ENCODE measurements around the gene PUM2.
"Not testable (repeated sequence)": the region's sequence is repeated elsewhere in the genome, so short reads cannot be mapped to it uniquely, and the experiment has no call there.

PUM2 gene

DNA sequence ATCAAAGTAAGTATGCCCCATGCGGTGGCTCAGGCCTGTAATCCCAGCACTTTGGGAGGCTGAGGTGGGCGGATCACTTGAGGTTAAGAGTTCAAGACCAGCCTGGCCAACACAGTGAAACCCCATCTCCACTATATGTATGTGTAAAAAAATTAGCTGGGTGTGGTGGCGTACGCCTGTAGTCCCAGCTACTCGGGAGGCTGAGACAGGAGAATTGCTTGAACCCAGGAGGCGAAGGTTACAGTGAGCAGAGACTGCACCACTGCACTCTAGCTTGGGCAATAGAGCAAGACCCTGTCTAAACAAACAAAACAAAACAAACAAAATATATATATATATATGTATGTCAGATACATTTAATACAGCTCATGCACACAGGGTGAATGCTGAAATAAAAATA lies 82.3 kb downstream of the PUM2 start:
- H3K4me3 ChIP-seq (ENCODE audit: low read length); H3K9me3 ChIP-seq (ENCODE audit: insufficient read depth, low read depth, low read length); H3K9ac ChIP-seq (ENCODE audit: low read depth, low read length); H3K4me1 ChIP-seq (ENCODE audit: insufficient read depth, low read length); H3K27ac ChIP-seq (ENCODE audit: low read length); H3K27me3 ChIP-seq (ENCODE audit: insufficient read depth, low read length): not testable (repeated sequence)
- H3K36me3 ChIP-seq (ENCODE audit: insufficient read depth, low read depth, low read length): peaks cover 57% of the 10 kb centered on the region

DNA sequence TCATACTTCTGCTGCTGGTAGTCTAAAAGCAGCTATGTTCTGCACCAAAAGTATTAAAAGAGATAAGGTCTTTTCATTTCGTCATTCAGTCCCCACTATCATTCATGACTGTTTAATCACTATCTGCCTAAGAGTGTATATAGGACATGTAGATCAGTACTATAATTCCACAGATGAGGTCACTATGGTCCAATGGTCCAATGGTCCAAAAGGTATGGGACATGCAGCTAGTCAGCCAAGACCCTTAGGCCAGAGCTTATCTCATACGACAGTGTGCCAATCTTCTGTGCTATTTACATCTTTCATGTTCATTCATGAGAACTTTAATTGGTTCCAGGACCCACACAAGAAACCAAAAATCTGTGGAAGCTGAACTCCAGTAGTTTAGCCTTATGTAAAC lies 83.1 kb downstream of the PUM2 start:
- peaks cover 56% of the 10 kb centered on the region for H3K36me3 ChIP-seq (ENCODE audit: insufficient read depth, low read depth, low read length)

DNA sequence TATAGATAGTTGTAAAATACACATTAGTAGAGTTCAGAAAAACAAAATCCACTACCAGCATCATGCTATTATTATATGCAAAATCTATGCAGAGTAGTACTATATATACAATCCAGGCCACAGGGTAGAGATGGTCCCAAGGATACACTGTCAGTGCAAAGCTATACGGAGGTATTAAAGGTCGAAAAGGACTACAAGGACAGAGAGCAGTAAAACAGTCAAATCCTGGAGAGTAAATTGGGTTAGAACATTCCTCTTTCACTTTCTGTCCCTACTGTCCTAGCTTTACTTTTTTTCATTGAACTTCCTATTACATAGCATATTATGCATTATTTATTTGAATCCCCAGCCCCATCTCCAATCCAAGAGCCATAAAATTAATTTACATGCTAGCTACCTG lies 86.0 kb downstream of the PUM2 start:
- H3K27ac ChIP-seq (ENCODE audit: low read length): no peak overlapping the region
- H3K9ac ChIP-seq (ENCODE audit: low read depth, low read length): no peak overlapping the region
- no peaks in the 10 kb centered on the region for H3K4me1 ChIP-seq (ENCODE audit: insufficient read depth, low read length)
- H3K9me3 ChIP-seq (ENCODE audit: insufficient read depth, low read depth, low read length): no peaks in the 10 kb centered on the region
- no peaks in the 10 kb centered on the region for H3K27me3 ChIP-seq (ENCODE audit: insufficient read depth, low read length)
- H3K4me3 ChIP-seq (ENCODE audit: low read length): no peak overlapping the region
- H3K36me3 ChIP-seq (ENCODE audit: insufficient read depth, low read depth, low read length): peaks cover 67% of the 10 kb centered on the region

More for the DNA sequence above, 83.1 kb downstream of the PUM2 start:
- Histone ChIP-seq H3K27me3 (ENCODE audit: insufficient read depth, low read length) (no peaks in the 10 kb centered on the region), H3K9ac (ENCODE audit: low read depth, low read length) (no peak overlapping the region), H3K4me3 (ENCODE audit: low read length) (no peak overlapping the region), H3K27ac (ENCODE audit: low read length) (no peak overlapping the region), H3K9me3 (ENCODE audit: insufficient read depth, low read depth, low read length) (no peaks in the 10 kb centered on the region), H3K4me1 (ENCODE audit: insufficient read depth, low read length) (no peaks in the 10 kb centered on the region)

DNA sequence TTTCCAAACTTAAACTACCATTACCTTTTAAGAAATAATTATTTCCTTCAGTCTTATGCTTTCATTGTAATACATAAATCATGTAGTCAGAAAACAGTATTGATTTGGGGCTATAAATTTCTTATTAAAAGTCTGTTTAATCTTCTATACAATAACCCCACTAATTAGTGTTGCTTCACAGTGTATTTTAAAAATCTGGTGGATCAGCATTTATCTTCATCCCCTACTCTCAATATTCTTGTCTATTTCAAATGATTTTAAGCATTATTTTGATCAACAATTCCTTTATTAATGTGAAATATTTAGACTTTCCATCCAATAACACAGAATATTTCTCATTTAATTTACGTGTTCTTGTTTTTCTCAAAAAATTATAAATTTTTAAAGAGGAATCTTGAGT lies 93.2 kb downstream of the PUM2 start:
- H3K9me3 ChIP-seq (ENCODE audit: insufficient read depth, low read depth, low read length): no peaks in the 10 kb centered on the region
- H3K27ac ChIP-seq (ENCODE audit: low read length): no peak overlapping the region
- peaks cover 94% of the 10 kb centered on the region for H3K36me3 ChIP-seq (ENCODE audit: insufficient read depth, low read depth, low read length)
- H3K27me3 ChIP-seq (ENCODE audit: insufficient read depth, low read length): no peaks in the 10 kb centered on the region
- no peaks in the 10 kb centered on the region for H3K4me1 ChIP-seq (ENCODE audit: insufficient read depth, low read length)
- no peak overlapping the region for H3K9ac ChIP-seq (ENCODE audit: low read depth, low read length)
- no peak overlapping the region for H3K4me3 ChIP-seq (ENCODE audit: low read length)

DNA sequence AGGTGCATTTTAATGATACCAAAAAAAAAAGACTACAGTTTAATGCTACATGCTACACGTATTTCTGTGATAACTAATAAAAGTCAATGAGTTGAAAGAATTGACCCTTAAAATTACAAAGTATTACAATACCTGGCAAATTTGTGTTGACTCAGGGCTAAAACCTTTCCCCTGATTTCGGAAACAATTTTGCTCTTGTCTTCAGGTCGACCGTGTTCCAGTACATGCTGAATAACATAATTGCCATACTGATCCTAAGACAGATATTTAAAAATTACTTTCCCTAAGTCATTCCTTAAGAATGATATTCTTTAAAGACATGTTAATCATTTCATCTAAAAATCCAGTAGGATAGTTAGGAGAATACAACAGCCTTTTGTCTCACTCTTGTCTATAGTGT lies 95.9 kb downstream of the PUM2 start:
- no peaks in the 10 kb centered on the region for H3K4me1 ChIP-seq (ENCODE audit: insufficient read depth, low read length)
- no peaks in the 10 kb centered on the region for H3K27me3 ChIP-seq (ENCODE audit: insufficient read depth, low read length)

DNA sequence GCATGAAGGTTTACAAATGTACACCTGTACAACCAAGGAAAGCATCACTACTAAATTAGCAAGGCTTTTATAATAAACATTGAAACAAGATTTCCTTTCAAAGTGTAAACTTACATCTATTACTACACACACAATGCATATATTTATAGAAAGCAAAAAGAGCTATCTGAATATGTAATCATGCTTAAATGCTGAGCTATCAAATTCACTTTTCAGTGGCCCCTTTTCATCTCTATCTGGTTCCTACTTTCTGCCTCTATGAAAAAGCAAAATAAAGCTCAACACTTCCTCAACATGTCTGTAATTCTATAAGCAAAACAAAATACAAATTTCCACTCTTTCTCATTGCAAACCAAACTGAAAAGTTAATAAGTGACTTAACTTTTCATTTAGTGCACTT lies 100.2 kb downstream of the PUM2 start:
- H3K36me3 ChIP-seq (ENCODE audit: insufficient read depth, low read depth, low read length): peaks cover 84% of the 10 kb centered on the region
- no peak overlapping the region for H3K9ac ChIP-seq (ENCODE audit: low read depth, low read length)
- no peak overlapping the region for H3K27ac ChIP-seq (ENCODE audit: low read length)
- H3K27me3 ChIP-seq (ENCODE audit: insufficient read depth, low read length): no peaks in the 10 kb centered on the region
- no peak overlapping the region for H3K4me3 ChIP-seq (ENCODE audit: low read length)
- no peaks in the 10 kb centered on the region for H3K9me3 ChIP-seq (ENCODE audit: insufficient read depth, low read depth, low read length)
- no peaks in the 10 kb centered on the region for H3K4me1 ChIP-seq (ENCODE audit: insufficient read depth, low read length)

More for the DNA sequence above, 95.9 kb downstream of the PUM2 start:
- Histone ChIP-seq H3K27ac (ENCODE audit: low read length) (no peak overlapping the region), H3K9ac (ENCODE audit: low read depth, low read length) (no peak overlapping the region), H3K4me3 (ENCODE audit: low read length) (no peak overlapping the region), H3K36me3 (ENCODE audit: insufficient read depth, low read depth, low read length) (peaks cover 94% of the 10 kb centered on the region), H3K9me3 (ENCODE audit: insufficient read depth, low read depth, low read length) (no peaks in the 10 kb centered on the region)

DNA sequence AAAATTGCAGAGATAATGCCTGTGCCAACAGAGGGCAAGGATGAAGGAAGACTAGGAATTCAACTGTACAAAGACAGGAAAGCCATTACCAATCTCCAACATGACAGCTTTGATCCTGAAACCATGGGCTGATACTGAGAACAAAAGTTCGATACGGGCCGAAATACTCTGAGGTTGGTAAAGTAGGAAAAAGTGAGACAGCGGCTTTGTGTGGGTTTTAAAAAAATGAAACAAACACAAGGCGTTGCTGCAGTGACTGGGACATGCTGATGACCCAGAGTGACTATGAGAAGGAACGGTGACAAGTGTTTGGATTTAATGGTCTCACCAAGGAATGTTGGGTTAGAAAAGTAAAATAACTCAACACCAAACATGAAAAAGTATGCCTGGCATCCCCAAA lies 101.5 kb downstream of the PUM2 start:
- Histone ChIP-seq H3K27me3 (ENCODE audit: insufficient read depth, low read length) (no peaks in the 10 kb centered on the region), H3K36me3 (ENCODE audit: insufficient read depth, low read depth, low read length) (peaks cover 72% of the 10 kb centered on the region), H3K4me1 (ENCODE audit: insufficient read depth, low read length) (no peaks in the 10 kb centered on the region), H3K9ac (ENCODE audit: low read depth, low read length) (no peak overlapping the region), H3K4me3 (ENCODE audit: low read length) (no peak overlapping the region), H3K27ac (ENCODE audit: low read length) (no peak overlapping the region), H3K9me3 (ENCODE audit: insufficient read depth, low read depth, low read length) (no peaks in the 10 kb centered on the region)

DNA sequence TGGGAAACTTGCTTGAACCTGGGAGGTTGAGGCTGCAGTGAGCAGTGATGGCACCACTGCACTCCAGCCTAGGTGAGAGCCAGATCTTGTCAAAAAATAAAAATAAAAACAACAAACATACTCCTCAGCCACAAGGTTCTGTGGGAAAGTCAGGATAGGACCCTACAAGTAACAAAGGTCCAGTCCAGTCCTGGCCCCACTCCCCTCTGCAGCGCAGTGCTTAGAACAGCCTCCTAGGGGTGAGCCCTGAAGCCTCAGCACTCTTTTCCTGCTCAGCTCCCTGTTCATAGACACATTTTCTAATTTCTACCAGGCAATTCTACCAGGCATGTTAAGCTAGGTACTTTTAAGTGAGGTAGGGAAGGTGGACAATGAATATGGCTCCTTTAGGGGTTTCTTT lies 103.6 kb downstream of the PUM2 start:
- H3K27me3 ChIP-seq (ENCODE audit: insufficient read depth, low read length): no peaks in the 10 kb centered on the region
- no peak overlapping the region for H3K4me3 ChIP-seq (ENCODE audit: low read length)
- peaks cover 51% of the 10 kb centered on the region for H3K36me3 ChIP-seq (ENCODE audit: insufficient read depth, low read depth, low read length)
- no peak overlapping the region for H3K27ac ChIP-seq (ENCODE audit: low read length)
- no peaks in the 10 kb centered on the region; the same call in 1 of the 2 replicates for H3K4me1 ChIP-seq (ENCODE audit: insufficient read depth, low read length)
- no peaks in the 10 kb centered on the region for H3K9me3 ChIP-seq (ENCODE audit: insufficient read depth, low read depth, low read length)
- H3K9ac ChIP-seq (ENCODE audit: low read depth, low read length): no peak overlapping the region

DNA sequence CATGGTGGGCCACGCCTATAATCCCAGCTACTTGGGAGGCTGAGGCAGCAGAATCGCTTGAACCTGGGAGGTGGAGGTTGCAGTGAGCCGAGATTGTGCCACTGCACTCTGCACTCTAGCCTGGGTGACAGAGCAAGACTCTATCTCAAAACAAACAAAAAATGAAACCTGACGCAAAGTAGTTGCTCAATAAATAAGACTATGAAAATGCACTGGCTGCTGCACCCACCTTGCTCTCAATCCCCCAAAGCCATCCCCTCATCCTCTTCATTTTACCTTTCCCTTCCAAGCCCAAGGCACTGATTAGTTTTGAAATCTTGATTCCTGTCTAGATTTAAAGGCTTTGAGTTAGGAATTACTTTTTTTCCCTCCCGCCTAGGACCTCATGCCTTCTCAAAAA lies 107.0 kb downstream of the PUM2 start:
- not testable (repeated sequence) for H3K4me3 ChIP-seq (ENCODE audit: low read length); H3K27me3 ChIP-seq (ENCODE audit: insufficient read depth, low read length); H3K9ac ChIP-seq (ENCODE audit: low read depth, low read length); H3K9me3 ChIP-seq (ENCODE audit: insufficient read depth, low read depth, low read length); H3K4me1 ChIP-seq (ENCODE audit: insufficient read depth, low read length); H3K27ac ChIP-seq (ENCODE audit: low read length)
- H3K36me3 ChIP-seq (ENCODE audit: insufficient read depth, low read depth, low read length): peaks cover 17% of the 10 kb centered on the region

DNA sequence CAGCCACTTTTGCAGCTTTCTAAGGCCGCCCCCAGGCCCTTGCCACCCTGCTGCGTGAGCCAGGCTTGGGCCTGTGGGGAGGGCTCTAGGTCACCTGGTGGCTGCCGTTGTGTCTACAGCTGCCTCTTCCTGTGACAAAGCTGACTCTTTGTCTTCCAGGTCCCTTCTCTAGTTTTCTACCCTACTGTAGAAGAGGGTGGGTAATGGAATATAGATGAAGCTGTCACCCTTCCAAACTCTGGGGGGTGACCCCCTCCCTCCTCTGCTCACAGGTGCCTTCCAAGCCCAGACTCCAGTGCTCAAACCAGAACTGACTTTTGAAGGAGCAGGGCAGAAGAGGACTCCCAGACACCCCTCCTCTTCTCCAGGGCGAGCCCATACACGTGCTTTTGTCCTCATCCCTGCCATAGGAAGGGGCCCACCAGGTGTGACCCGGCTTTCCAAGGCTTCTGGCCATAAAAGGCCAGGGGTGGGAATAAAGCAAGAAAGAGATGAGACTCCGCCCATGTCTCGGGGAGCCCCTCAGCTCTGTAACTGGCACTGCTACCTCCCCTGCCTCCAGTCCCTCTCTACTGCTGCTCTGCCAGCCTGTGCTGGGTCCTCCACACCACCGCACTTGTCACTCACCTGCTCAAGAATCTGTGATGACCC lies 107.8 kb downstream of the PUM2 start:
- no peak overlapping the region for H3K4me3 ChIP-seq (ENCODE audit: low read length)
- no peaks in the 10 kb centered on the region for H3K9me3 ChIP-seq (ENCODE audit: insufficient read depth, low read depth, low read length)
- no peak overlapping the region for H3K27ac ChIP-seq (ENCODE audit: low read length)
- no peaks in the 10 kb centered on the region; the same call in 1 of the 2 replicates for H3K4me1 ChIP-seq (ENCODE audit: insufficient read depth, low read length)
- H3K9ac ChIP-seq (ENCODE audit: low read depth, low read length): no peak overlapping the region
- H3K27me3 ChIP-seq (ENCODE audit: insufficient read depth, low read length): no peaks in the 10 kb centered on the region
- peaks cover 17% of the 10 kb centered on the region for H3K36me3 ChIP-seq (ENCODE audit: insufficient read depth, low read depth, low read length)

DNA sequence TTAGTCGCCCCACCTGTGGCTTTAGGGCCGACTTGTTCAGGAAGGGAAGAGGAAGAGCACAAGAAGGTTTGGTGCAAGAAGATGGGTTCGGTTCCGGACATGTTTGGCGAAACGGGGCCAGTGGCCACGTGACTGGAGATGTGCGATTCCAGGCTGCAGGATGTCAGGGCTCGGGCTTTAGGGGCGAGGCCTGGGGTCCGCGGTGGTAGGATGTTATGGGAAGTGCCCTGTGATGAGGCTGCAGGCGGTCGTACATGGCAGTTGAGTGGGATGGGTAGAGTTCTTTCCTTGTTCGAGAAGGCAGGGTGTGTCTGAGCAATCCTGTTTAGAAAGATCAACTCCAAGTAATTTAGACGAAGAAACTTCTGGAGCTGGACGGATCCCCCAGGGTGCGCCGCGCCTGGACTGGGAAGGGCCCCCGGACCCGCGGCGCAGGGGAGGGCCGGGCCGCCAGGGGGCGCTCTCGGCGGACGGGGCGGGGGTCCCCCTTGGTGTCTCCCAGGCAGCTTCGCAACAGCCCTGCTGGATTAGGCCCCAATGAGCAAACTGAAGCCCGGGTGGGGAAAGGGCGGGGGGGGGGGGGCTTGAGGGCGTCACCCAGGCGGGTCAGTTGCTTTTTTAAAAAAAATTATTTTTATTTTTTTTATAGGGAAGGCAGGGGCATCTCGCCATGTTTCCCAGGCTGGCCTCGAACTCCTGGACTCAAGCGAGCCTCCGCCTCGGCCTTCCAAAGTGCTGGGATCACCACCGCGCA lies 108.5 kb downstream of the PUM2 start:
- Histone ChIP-seq H3K27ac (ENCODE audit: low read length) (no peak overlapping the region), H3K27me3 (ENCODE audit: insufficient read depth, low read length) (no peaks in the 10 kb centered on the region), H3K36me3 (ENCODE audit: insufficient read depth, low read depth, low read length) (peaks cover 12% of the 10 kb centered on the region; the same call in 1 of the 2 replicates), H3K4me1 (ENCODE audit: insufficient read depth, low read length) (no peaks in the 10 kb centered on the region; the same call in 1 of the 2 replicates), H3K9me3 (ENCODE audit: insufficient read depth, low read depth, low read length) (no peaks in the 10 kb centered on the region), H3K4me3 (ENCODE audit: low read length) (no peak overlapping the region), H3K9ac (ENCODE audit: low read depth, low read length) (no peak overlapping the region)

DNA sequence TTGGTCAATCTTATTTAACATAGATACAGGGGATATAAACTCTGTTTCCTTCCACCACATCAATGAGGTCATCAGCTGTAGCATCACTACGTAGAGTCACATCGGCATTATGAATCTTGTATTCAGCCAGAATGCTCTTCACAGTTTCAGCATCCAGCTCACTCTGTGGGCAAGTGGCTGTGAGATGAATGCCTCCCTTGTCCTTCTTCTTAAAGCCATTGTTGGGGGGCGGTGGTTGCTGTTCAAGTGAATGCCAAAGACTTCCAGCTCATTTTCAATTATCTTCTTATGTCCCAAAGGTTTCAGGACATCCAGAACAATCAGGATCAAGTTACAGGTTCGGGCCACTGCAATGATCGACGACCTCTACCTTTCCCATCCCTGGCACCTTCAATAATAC lies 110.4 kb downstream of the PUM2 start:
- H3K9ac ChIP-seq (ENCODE audit: low read depth, low read length); H3K27me3 ChIP-seq (ENCODE audit: insufficient read depth, low read length); H3K27ac ChIP-seq (ENCODE audit: low read length); H3K4me1 ChIP-seq (ENCODE audit: insufficient read depth, low read length); H3K36me3 ChIP-seq (ENCODE audit: insufficient read depth, low read depth, low read length); H3K9me3 ChIP-seq (ENCODE audit: insufficient read depth, low read depth, low read length); H3K4me3 ChIP-seq (ENCODE audit: low read length): not testable (repeated sequence)
